HepG2 (cell line): ENCODE data around the gene ZNF653. TPM values are rescaled to one million over a fixed set of nuclear protein-coding genes. Genes with fewer than 3 reads are reported as not detected.
A peak's percentile ranks its signal among the peaks of the same experiment; 100 is the strongest.

Experiments used
- GPN1 ChIP-seq: sonication (generic); formaldehyde crosslinking; IDR thresholded peaks from 2 replicates; pipeline ENCODE4 v1.5.1; 2020; ENCODE audit warnings: missing genetic modification reagents, borderline replicate concordance
- HDAC1 ChIP-seq: sonication (generic); formaldehyde crosslinking; IDR thresholded peaks from 2 replicates; pipeline ENCODE4 v1.5.1; 2020; ENCODE audit warnings: mild to moderate bottlenecking, missing genetic modification reagents
- HHEX ChIP-seq: IDR thresholded peaks from 2 replicates; pipeline ENCODE4 v1.6.1; 2016; ENCODE audit warnings: control low read depth
- HNRNPL ChIP-seq: fragments of 200-400 bp; formaldehyde crosslinking; IDR thresholded peaks from 2 replicates; pipeline ENCODE4 v1.6.1; 2017; ENCODE audit warnings: mild to moderate bottlenecking, low read depth, low read length
- KLF13 ChIP-seq: sonication (generic); formaldehyde crosslinking; IDR thresholded peaks from 2 replicates; pipeline ENCODE4 v1.4.0; 2020; ENCODE audit warnings: mild to moderate bottlenecking, missing genetic modification reagents
- MAFK ChIP-seq, 2 experiments: IDR thresholded peaks in 1 of 2; conservative IDR thresholded peaks in 1 of 2; 2 replicates each; pipeline ENCODE4 v1.6.1; 2011; ENCODE audit warnings: improper control_type of control experiment in 2 of 2, low read length in 2 of 2
- ONECUT2 ChIP-seq: sonication (generic); formaldehyde crosslinking; IDR thresholded peaks from 2 replicates; pipeline ENCODE4 v1.4.0; 2020; ENCODE audit warnings: missing genetic modification reagents
- PRPF4 ChIP-seq: fragments of 200-400 bp; formaldehyde crosslinking; IDR thresholded peaks from 2 replicates; pipeline ENCODE4 v1.6.1; 2016; ENCODE audit warnings: low read length, low read depth; ENCODE audit not compliant: poor library complexity, severe bottlenecking
- SP5 ChIP-seq: IDR thresholded peaks from 2 replicates; pipeline ENCODE4 v1.6.1; 2016; ENCODE audit warnings: low read depth, borderline replicate concordance
- TAF15 ChIP-seq: fragments of 200-400 bp; formaldehyde crosslinking; IDR thresholded peaks from one replicate; pipeline ENCODE4 v1.6.1; 2018; ENCODE audit warnings: mild to moderate bottlenecking, low read depth, low read length; ENCODE audit not compliant: poor library complexity, severe bottlenecking
- ZFP36L1 ChIP-seq: sonication (generic); formaldehyde crosslinking; IDR thresholded peaks from 2 replicates; pipeline ENCODE4 v1.8.0; 2022; ENCODE audit warnings: mild to moderate bottlenecking, missing genetic modification reagents, moderate library complexity
- ZMYM3 ChIP-seq: sonication (generic); formaldehyde crosslinking; IDR thresholded peaks from 2 replicates; pipeline ENCODE4 v1.5.1; 2020; ENCODE audit warnings: mild to moderate bottlenecking, missing genetic modification reagents
- ZNF12 ChIP-seq: sonication (generic); formaldehyde crosslinking; IDR thresholded peaks from 2 replicates; pipeline ENCODE4 v1.5.0; 2020; ENCODE audit warnings: missing genetic modification reagents
- ZNF17 ChIP-seq: sonication (generic); formaldehyde crosslinking; IDR thresholded peaks from 2 replicates; pipeline ENCODE4 v1.5.0; 2020; ENCODE audit warnings: mild to moderate bottlenecking, missing genetic modification reagents
- ZNF232 ChIP-seq: sonication (generic); formaldehyde crosslinking; IDR thresholded peaks from 2 replicates; pipeline ENCODE4 v1.4.0; 2020; ENCODE audit warnings: missing genetic modification reagents, borderline replicate concordance
- ZNF317 ChIP-seq: sonication (generic); formaldehyde crosslinking; IDR thresholded peaks from 2 replicates; pipeline ENCODE4 v1.5.0; 2020; ENCODE audit warnings: mild to moderate bottlenecking, missing genetic modification reagents
- ZNF431 ChIP-seq: sonication (generic); formaldehyde crosslinking; IDR thresholded peaks from 2 replicates; pipeline ENCODE4 v1.9.0; 2022; ENCODE audit warnings: missing genetic modification reagents, low read depth, mild to moderate bottlenecking, borderline replicate concordance
- ZNF563 ChIP-seq: sonication (generic); formaldehyde crosslinking; IDR thresholded peaks from 2 replicates; pipeline ENCODE4 v1.8.0; 2022; ENCODE audit warnings: mild to moderate bottlenecking, moderate library complexity, missing genetic modification reagents
- polyA plus RNA-seq, 8 experiments: library from polyadenylated mRNA; depleted of rRNA in 3 of 8; stranded (reverse) in 7 of 8; unstranded in 1 of 8; fragments of >200 nt; fragmentation: Illumina TruSeq in 4 of 8; extraction: Trizol in 4 of 8; gene quantifications; 2 replicates each; pipeline versions ENCODE4 v1.2.1 to v1.2.3, GENCODE V29; 2011 to 2016; ENCODE audit warnings: low read depth in 4 of 8, missing spikeins in 1 of 8, mixed read lengths in 1 of 8; ENCODE audit not compliant: insufficient read depth in 1 of 8
- total RNA-seq, 5 experiments: library from RNA; depleted of rRNA; stranded (reverse); fragments of >200 nt; fragmentation: Illumina TruSeq; extraction: Trizol; gene quantifications; 2 replicates each; pipeline ENCODE4 v1.2.3, GENCODE V29; 2016; ENCODE audit warnings: low read depth in 1 of 5
- TF ChIP-seq, protein P1 (sequence below): sonication (generic); formaldehyde crosslinking; IDR thresholded peaks from 2 replicates; pipeline ENCODE4 v1.5.1; 2020; ENCODE audit warnings: mild to moderate bottlenecking, moderate library complexity, missing genetic modification reagents
- TF ChIP-seq, protein P2 (sequence below): sonication (generic); formaldehyde crosslinking; IDR thresholded peaks from 2 replicates; pipeline ENCODE4 v1.5.0; 2020; ENCODE audit warnings: mild to moderate bottlenecking, missing genetic modification reagents, borderline replicate concordance
- TF ChIP-seq, protein P3 (sequence below): sonication (generic); formaldehyde crosslinking; IDR thresholded peaks from 2 replicates; pipeline ENCODE4 v1.4.0; 2020; ENCODE audit warnings: missing genetic modification reagents
- TF ChIP-seq, protein P4 (sequence below): sonication (generic); formaldehyde crosslinking; IDR thresholded peaks from 2 replicates; pipeline ENCODE4 v1.8.0; 2022; ENCODE audit warnings: mild to moderate bottlenecking, missing genetic modification reagents, moderate library complexity

ZNF653 gene
- total and polyA plus RNA-seq, 2 of the 13 experiments (the other 11 are each of a cell fraction or from before 2014, with no cell fraction given): 4.7 to 7.1 TPM

DNA sequence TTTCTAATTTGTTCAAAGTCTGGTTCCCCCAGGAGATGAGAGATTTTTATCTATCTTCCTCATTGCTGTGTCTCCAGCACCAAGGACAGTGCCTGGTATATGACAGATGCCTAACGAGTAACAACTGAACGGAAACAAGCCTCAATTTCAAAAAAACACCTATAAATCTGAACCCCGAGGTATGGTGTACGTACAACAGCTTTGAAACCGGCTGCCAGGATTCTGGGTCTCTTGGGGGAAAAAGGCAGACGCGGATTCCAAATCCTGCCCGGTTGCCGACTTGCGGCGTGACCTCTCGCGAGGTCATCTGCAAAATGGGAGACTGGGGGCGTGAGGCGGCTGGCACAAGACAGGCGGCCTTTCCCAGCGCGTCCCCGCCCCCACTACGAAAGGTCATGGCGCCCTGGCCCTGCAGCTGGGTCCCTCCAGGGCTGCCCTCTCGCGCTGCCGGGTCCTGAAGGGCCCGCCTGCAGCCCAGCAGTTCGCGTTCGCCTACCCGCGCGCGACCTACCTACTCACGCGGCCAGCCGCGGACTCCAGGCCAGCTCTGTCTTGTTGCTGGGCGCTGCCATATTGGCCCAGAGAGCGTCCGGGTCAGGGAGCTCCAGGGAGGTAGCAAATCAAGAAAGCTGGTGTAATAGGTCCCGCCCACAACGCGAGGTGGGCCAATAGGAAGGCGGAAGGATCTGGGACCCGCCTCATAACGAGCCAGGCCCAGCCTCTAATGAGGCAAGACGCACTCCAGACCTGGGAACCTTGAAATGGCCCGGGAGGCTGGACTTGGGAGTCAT, 23.1 kb upstream of the ZNF653 start, which contains the start of gene ECSIT (continued):
- TF ChIP-seq, protein P1, sequence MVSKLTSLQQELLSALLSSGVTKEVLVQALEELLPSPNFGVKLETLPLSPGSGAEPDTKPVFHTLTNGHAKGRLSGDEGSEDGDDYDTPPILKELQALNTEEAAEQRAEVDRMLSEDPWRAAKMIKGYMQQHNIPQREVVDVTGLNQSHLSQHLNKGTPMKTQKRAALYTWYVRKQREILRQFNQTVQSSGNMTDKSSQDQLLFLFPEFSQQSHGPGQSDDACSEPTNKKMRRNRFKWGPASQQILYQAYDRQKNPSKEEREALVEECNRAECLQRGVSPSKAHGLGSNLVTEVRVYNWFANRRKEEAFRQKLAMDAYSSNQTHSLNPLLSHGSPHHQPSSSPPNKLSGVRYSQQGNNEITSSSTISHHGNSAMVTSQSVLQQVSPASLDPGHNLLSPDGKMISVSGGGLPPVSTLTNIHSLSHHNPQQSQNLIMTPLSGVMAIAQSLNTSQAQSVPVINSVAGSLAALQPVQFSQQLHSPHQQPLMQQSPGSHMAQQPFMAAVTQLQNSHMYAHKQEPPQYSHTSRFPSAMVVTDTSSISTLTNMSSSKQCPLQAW (CRISPR knock-in tag): peak; percentile 70
- peak; percentile 92 for TF ChIP-seq HDAC1 (CRISPR knock-in tag)
- TF ChIP-seq KLF13 (CRISPR knock-in tag): peak; percentile 81; the same call in 1 of the 2 replicates
- TF ChIP-seq, protein P2, sequence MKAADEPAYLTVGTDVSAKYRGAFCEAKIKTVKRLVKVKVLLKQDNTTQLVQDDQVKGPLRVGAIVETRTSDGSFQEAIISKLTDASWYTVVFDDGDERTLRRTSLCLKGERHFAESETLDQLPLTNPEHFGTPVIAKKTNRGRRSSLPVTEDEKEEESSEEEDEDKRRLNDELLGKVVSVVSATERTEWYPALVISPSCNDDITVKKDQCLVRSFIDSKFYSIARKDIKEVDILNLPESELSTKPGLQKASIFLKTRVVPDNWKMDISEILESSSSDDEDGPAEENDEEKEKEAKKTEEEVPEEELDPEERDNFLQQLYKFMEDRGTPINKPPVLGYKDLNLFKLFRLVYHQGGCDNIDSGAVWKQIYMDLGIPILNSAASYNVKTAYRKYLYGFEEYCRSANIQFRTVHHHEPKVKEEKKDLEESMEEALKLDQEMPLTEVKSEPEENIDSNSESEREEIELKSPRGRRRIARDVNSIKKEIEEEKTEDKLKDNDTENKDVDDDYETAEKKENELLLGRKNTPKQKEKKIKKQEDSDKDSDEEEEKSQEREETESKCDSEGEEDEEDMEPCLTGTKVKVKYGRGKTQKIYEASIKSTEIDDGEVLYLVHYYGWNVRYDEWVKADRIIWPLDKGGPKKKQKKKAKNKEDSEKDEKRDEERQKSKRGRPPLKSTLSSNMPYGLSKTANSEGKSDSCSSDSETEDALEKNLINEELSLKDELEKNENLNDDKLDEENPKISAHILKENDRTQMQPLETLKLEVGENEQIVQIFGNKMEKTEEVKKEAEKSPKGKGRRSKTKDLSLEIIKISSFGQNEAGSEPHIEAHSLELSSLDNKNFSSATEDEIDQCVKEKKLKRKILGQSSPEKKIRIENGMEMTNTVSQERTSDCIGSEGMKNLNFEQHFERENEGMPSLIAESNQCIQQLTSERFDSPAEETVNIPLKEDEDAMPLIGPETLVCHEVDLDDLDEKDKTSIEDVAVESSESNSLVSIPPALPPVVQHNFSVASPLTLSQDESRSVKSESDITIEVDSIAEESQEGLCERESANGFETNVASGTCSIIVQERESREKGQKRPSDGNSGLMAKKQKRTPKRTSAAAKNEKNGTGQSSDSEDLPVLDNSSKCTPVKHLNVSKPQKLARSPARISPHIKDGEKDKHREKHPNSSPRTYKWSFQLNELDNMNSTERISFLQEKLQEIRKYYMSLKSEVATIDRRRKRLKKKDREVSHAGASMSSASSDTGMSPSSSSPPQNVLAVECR (CRISPR knock-in tag): peak; percentile 95
- peak; percentile 29; the same call in 1 of the 2 replicates for TF ChIP-seq ZNF431 (CRISPR knock-in tag)
- TF ChIP-seq SP5 (CRISPR knock-in tag): 0 out of 2 replicates have a peak, but pooled peaks have one; percentile 43
- peak; percentile 33; the same call in 1 of the 2 replicates for TF ChIP-seq ZNF563 (CRISPR knock-in tag)
- peak; percentile 37; the same call in 1 of the 2 replicates for TF ChIP-seq ZMYM3 (CRISPR knock-in tag)
- no peak for TF ChIP-seq ZFP36L1 (CRISPR knock-in tag)
- TF ChIP-seq HNRNPL: 0 out of 2 replicates have a peak, but pooled peaks have one; percentile 34
- TF ChIP-seq TAF15: no peak
- TF ChIP-seq, protein P3, sequence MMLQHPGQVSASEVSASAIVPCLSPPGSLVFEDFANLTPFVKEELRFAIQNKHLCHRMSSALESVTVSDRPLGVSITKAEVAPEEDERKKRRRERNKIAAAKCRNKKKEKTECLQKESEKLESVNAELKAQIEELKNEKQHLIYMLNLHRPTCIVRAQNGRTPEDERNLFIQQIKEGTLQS (CRISPR knock-in tag): peak; percentile 69
- TF ChIP-seq MAFK (conservative IDR thresholded peaks at IDR 0.05 in 1 of 2, IDR thresholded peaks at IDR 0.05 in 1 of 2; ENCODE audit: low read length in 2 of 2): no peak
- no peak; the same call in 1 of the 2 replicates for TF ChIP-seq ZNF232 (CRISPR knock-in tag)
- TF ChIP-seq, protein P4, sequence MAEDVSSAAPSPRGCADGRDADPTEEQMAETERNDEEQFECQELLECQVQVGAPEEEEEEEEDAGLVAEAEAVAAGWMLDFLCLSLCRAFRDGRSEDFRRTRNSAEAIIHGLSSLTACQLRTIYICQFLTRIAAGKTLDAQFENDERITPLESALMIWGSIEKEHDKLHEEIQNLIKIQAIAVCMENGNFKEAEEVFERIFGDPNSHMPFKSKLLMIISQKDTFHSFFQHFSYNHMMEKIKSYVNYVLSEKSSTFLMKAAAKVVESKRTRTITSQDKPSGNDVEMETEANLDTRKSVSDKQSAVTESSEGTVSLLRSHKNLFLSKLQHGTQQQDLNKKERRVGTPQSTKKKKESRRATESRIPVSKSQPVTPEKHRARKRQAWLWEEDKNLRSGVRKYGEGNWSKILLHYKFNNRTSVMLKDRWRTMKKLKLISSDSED (CRISPR knock-in tag): no peak
- TF ChIP-seq ZNF12: no peak
- TF ChIP-seq ZNF317 (CRISPR knock-in tag): peak; percentile 87
- TF ChIP-seq HHEX: no peak
- TF ChIP-seq GPN1 (CRISPR knock-in tag): no peak
- TF ChIP-seq ZNF17: no peak
- no peak for TF ChIP-seq ONECUT2 (CRISPR knock-in tag)
- TF ChIP-seq PRPF4: no peak
